GM18870 (cell line): ENCODE data around the gene NUP98.

Experiments used
- ATAC-seq: cut with Tn5 transposase; IDR thresholded peaks from one replicate; pipeline ENCODE4 v1.9.1; 2021; ENCODE audit warnings: moderate library complexity; ENCODE audit not compliant: unreplicated experiment

The NUP98 gene

GRCh38 chr11:3738723-3739122, 58.6 kb downstream of the NUP98 start:
- ATAC-seq: no peak

GRCh38 chr11:3738241-3738640, 59.1 kb downstream of the NUP98 start:
- ATAC-seq: no peak

- no peak for ATAC-seq
Observed at GRCh38 chr11:3737386-3737933, 59.9 kb downstream of the NUP98 start.

- no peak for ATAC-seq
Observed at GRCh38 chr11:3736816-3737215, 60.5 kb downstream of the NUP98 start.

GRCh38 chr11:3735827-3736226, 61.5 kb downstream of the NUP98 start:
- no peak for ATAC-seq

- no peak for ATAC-seq
Observed at GRCh38 chr11:3732671-3733436, 64.5 kb downstream of the NUP98 start.

DNA sequence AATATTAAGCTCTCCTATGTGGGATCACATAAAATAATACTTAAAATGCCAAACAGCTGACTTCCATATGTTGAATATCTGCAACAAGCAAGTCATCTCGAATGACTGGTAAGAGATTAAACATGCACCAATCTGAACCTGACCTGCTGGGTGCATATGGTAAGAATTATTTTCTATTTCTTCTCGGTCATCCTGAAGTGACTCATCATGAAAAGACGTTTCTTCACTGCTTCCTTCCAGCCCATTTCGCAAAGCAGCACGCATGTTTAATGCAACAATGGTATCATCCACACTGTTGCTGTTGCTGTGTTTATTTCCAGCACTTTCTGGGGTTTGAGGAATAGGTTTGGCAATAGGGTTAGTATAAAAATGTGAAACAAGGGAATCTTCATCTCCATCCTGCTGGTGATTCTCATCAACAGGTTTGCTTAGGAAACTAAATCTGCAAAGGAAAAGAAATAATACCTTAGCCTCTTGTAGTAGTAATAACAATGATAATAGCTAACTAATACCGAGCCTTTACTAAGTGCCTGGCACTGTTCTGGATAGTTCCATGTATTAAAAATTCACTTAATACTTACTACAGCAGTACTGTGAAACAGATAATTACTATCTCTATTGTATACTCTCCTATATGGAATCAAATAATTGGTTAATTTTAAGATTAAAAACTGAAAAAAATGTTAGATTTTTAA, 74.2 kb downstream of the NUP98 start:
- no peak for ATAC-seq

- no peak for ATAC-seq
Observed at GRCh38 chr11:3722100-3722499, 75.3 kb downstream of the NUP98 start.

DNA sequence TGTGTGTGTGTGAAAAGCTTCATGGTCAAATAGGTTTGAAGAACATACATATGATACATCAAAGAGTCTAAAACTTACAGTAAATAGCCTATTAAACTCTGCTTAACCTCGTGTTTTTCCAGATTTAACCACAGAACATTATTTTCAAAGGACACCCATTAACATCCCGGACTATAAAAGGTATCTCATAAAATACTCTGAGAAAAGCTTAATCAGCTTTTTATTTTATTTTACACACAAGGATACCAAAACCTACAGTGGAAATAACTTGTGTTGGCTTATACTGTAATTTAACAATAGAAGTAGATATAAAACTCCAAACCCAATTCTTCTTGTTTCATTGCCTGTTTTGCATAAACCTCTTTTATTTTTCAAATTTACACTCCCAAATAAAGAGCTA, 76.4 kb downstream of the NUP98 start:
- ATAC-seq: no peak

DNA sequence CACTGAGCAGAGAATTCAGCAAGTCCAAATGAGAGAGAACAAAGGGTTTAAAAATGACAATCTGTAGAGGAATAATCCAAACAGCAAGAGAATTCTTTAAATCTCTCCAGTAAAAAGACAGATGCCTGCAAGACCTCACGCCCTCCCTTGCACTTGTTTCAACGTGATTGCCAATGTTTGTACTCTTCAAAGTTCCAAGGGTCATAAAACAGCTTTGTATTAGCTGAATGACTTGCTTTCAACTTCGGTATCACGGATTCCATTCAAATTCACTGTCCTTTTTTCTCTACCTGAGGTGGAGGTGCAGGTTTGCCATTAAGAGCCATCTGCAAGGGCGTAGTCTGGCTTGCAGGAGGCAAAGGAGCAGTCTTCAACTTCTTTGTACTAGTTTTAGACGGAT, 85.1 kb downstream of the NUP98 start:
- no peak for ATAC-seq

GRCh38 chr11:3710485-3711259, 86.7 kb downstream of the NUP98 start:
- ATAC-seq: no peak

DNA sequence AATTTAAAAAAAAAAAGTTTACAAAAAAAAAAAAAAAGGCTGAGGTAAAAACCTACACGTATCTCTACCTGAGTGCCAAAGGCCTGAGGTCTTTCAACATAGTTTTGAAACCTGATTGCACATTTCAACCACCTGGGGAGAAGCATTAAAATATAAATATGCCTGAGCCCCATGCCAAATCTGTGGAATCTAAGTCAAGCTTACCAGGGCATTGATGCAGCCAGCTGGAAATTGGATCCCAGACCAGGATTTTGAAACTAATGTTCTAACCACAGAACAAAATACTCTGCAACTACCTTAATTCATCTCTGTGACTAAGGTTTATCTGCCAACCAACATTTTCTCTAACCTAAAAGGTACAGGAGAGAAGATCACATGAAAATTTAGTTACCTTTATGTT, 87.4 kb downstream of the NUP98 start:
- no peak for ATAC-seq

DNA sequence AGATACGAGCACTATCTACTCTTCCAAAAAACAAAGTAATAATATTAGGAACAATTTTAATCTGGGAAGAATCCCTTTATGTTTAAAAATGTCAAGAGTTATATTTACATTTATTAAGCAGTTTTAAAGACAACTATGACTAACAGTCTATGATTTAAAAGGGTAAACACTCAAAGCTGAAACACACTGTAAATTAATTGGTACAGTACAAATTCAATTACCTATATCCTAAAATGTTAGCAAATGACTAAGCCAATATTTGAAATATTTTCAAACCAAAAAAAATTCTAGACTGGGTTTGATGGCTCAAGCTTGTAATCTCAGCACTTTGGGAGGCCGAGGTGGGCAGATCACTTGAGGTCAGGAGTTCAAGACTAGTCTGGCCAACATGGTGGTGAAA, 90.2 kb downstream of the NUP98 start:
- ATAC-seq: no peak

GRCh38 chr11:3703383-3703782, 94.0 kb downstream of the NUP98 start:
- ATAC-seq: no peak

DNA sequence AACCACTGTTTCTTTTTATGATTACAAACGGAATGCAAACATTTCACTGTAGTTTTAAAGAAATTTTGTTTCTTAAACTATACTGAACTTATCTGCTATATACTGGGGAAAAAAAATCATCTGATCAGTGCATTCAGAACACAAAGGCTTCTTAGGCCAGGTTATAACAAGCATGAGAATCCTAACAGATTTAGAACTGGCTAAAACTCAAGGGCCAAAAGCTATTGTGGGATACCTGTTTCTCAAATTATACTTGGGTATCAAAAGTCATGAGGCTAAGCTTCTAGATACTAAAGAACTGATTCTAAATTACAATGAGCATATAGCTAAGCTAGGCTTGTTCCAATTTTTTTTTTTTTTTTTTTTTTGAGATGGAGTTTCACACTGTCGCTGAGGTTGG, 96.4 kb downstream of the NUP98 start:
- ATAC-seq: no peak

DNA sequence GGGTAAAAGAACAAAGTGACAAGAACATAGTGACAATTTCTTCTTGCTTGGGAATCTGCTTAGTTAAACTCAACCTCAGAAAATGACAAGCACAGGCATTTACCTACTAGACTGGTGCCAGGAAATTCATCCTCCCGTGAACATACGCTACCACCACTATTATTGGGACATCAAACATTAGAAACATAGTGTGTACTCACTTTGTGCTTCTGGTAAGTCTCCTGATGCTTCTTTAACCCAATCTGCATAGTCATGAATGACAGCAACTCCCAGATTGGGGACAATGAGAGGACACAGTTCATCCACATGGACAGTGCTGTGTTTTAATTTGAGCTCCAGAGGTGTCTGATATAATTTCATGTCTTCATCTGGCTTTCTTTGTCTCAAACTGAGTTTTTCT, 96.9 kb downstream of the NUP98 start:
- ATAC-seq: no peak

- no peak for ATAC-seq
Observed at GRCh38 chr11:3686751-3687150, 110.6 kb downstream of the NUP98 start.

DNA sequence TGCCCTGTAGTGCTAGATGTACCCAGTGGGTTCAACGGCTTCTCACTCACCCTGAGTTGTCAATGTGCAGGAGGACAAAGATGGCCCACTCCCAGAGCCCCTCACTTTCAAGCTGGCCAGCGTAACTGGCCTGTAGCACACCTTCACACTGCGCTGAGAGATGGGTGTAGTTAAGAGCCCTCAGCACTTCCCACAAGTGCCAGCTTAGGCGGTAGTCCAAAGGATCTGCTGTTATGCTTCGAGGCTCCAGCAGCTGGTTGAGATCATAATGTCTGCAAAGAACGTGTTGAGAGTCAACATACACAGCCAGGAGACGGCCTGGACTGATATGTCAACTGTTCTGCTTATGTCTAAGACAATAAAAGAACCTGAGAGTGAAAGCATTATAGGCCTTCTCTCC, 111.4 kb downstream of the NUP98 start:
- no peak for ATAC-seq

DNA sequence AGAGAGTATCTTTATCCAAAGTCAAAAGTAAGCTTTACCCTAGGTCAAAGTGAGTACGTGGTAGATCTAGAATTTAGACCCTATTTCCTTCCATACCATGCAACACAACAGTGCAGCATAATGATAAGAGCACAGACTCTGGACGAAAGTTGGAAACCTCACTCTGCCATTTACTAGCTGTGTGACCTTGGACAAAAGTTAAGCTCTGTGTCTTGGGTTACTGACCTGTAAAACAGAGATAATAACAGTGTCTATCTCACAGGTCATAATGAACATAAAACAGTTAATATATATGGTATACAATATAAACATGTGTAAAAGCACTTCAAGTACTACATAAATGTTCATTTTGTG, 112.6 kb downstream of the NUP98 start:
- ATAC-seq: no peak

DNA sequence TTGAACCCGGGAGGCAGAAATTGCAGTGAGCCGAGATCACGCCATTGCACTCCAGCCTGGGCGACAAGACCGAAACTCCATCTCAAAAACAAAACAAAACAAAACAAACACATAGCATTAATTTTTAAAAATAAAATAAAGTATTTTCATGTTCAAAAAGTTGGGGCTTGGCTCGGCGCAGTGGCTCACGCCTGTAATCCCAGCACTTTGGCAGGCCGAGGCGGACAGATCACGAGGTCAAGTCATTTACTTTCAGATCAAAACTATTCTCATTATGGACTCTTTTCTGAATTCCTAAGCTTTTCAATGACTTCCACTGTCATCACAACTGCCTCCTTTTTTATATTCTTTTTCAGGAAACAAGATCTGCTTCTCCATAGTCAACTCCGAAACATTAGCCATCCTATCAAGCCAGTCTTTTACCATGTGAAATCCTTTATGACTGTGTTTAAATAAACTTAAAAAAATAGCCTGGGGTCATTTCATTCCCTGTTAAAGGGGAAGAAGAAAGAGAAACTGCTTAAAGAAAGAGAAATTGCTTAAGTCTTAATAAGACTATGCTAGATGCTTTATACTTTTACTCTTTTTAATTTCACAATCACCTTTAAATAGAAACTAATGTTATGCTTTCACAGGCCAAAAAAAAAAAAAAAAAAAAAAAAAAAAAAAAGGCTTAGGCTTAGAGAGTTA, 113.1 kb downstream of the NUP98 start:
- ATAC-seq: no peak

DNA sequence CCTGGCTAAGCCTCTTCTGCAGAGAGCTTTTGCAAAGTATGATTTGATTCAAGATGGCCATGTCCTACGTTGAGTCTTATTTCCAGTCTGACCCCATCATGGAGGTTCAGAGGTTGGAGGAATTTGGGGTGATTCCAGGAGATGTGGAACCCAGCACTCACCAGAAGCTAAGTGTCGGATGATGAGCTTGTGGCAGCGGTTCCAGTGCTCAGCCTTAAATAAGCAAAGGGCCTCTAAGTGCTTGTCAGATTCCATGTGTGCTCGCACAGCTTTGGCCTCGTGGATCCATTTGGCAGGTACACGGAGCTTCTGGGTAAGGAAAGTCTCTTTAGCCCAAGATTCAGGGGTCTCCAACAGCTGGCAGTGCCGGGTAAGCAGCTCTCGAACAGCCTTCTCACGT, 114.3 kb downstream of the NUP98 start:
- ATAC-seq: no peak
